Colonic mucosa (tissue), 4 donors: ENCODE results near the gene SPIN1. TPM values are rescaled to one million over a fixed set of nuclear protein-coding genes. Genes with fewer than 3 reads are reported as not detected.

Source experiments
- DNase-seq: peaks from one replicate; pipeline ENCODE4 v3.0.0-alpha.2; 2020
- H3K27ac ChIP-seq: fragments of 200-600 bp; one replicate; pipeline ENCODE4 v1.8.0; 2021
- H3K27me3 ChIP-seq: fragments of 200-600 bp; one replicate; pipeline ENCODE4 v1.8.0; 2021
- H3K36me3 ChIP-seq: fragments of 200-600 bp; one replicate; pipeline ENCODE4 v1.8.0; 2021
- H3K4me1 ChIP-seq: fragments of 200-600 bp; one replicate; pipeline ENCODE4 v1.8.0; 2021; ENCODE audit warnings: mild to moderate bottlenecking
- H3K4me3 ChIP-seq: fragments of 200-600 bp; one replicate; pipeline ENCODE4 v1.8.0; 2021
- H3K9ac ChIP-seq, 2 donors: one replicate each; pipeline ENCODE4 v1.7.0; 2013; ENCODE audit warnings: control low read depth in 2 of 2, low read depth in 2 of 2, low read length in 2 of 2
- H3K9me3 ChIP-seq: fragments of 200-600 bp; one replicate; pipeline ENCODE4 v1.8.0; 2021
- CTCF ChIP-seq: fragments of 200-600 bp; IDR thresholded peaks from one replicate; pipeline ENCODE4 v1.8.0; 2022; ENCODE audit warnings: antibody characterized with exemption, mild to moderate bottlenecking
- intact Hi-C: fragments of 100-400 bp; cut with DNase I; formaldehyde crosslinking; loops from one replicate; pipeline ENCODE4 v1.14.1; 2022
- total RNA-seq, 2 donors: library from RNA; stranded (reverse); fragmentation: NEBNext Ultra II Directional in 1 of 2; extraction: Animal tissue kit (Norgen Biotek cat#: 25700) in 1 of 2; gene quantifications; one replicate each; pipeline ENCODE4 v1.2.1, GENCODE V29; 2021
- donor health status: healthy.
- donor health status: DM: no; HTN: no; CAD: no.
- donor health status: DM: no; HTN: no; CAD: no.

SPIN1 gene
- total RNA-seq, 2 donors from 2014 or later = 51.4 to 68.0 TPM

GRCh38 chr9:88358723-88359122, 29.5 kb upstream of the SPIN1 start:
- Histone ChIP-seq H3K4me3 (no peak overlapping the region), H3K36me3 (no peaks in the 10 kb centered on the region), H3K4me1 (no peaks in the 10 kb centered on the region), H3K27me3 (no peaks in the 10 kb centered on the region), H3K9me3 (no peaks in the 10 kb centered on the region), H3K9ac (no peak overlapping the region), H3K27ac (no peak overlapping the region)
- no peak for DNase-seq
- TF ChIP-seq CTCF = no peak
- intact Hi-C loops = no loop called here

- no peak overlapping the region for H3K27ac ChIP-seq
- H3K4me1 ChIP-seq = no peaks in the 10 kb centered on the region
- H3K4me3 ChIP-seq = no peak overlapping the region
- no peak for DNase-seq
- H3K36me3 ChIP-seq = no peaks in the 10 kb centered on the region
- H3K9ac ChIP-seq = no peak overlapping the region
- TF ChIP-seq CTCF = no peak
- no peaks in the 10 kb centered on the region for H3K27me3 ChIP-seq
- intact Hi-C loops = no loop called here
- H3K9me3 ChIP-seq = no peaks in the 10 kb centered on the region
Observed at GRCh38 chr9:88359974-88360373, 28.3 kb upstream of the SPIN1 start.

GRCh38 chr9:88362681-88363080, 25.6 kb upstream of the SPIN1 start:
- Histone ChIP-seq H3K4me3 (no peak overlapping the region), H3K4me1 (no peaks in the 10 kb centered on the region), H3K27ac (no peak overlapping the region), H3K27me3 (no peaks in the 10 kb centered on the region), H3K9ac (no peak overlapping the region), H3K9me3 (no peaks in the 10 kb centered on the region), H3K36me3 (no peaks in the 10 kb centered on the region)
- no peak for TF ChIP-seq CTCF
- DNase-seq = no peak
- intact Hi-C loops = no loop called here

GRCh38 chr9:88363661-88364060, 24.6 kb upstream of the SPIN1 start:
- H3K27me3 ChIP-seq = no peaks in the 10 kb centered on the region
- no peaks in the 10 kb centered on the region for H3K36me3 ChIP-seq
- H3K9me3 ChIP-seq = no peaks in the 10 kb centered on the region
- no peak overlapping the region for H3K27ac ChIP-seq
- no peak overlapping the region for H3K4me3 ChIP-seq
- DNase-seq = no peak
- intact Hi-C loops = no loop called here
- H3K9ac ChIP-seq = no peak overlapping the region
- H3K4me1 ChIP-seq = no peaks in the 10 kb centered on the region
- TF ChIP-seq CTCF = no peak

GRCh38 chr9:88364706-88365105, 23.5 kb upstream of the SPIN1 start:
- no peaks in the 10 kb centered on the region for H3K27me3 ChIP-seq
- no peak overlapping the region for H3K9ac ChIP-seq
- H3K9me3 ChIP-seq = no peaks in the 10 kb centered on the region
- H3K36me3 ChIP-seq = no peaks in the 10 kb centered on the region
- intact Hi-C loops = no loop called here
- no peaks in the 10 kb centered on the region for H3K4me1 ChIP-seq
- no peak overlapping the region for H3K27ac ChIP-seq
- DNase-seq = no peak
- TF ChIP-seq CTCF = no peak
- H3K4me3 ChIP-seq = no peak overlapping the region

- no peak overlapping the region for H3K9ac ChIP-seq
- H3K36me3 ChIP-seq = no peaks in the 10 kb centered on the region
- intact Hi-C loops = no loop called here
- H3K4me1 ChIP-seq = no peaks in the 10 kb centered on the region
- H3K4me3 ChIP-seq = no peak overlapping the region
- TF ChIP-seq CTCF = no peak
- no peak for DNase-seq
- H3K27ac ChIP-seq = no peak overlapping the region
- H3K9me3 ChIP-seq = no peaks in the 10 kb centered on the region
- H3K27me3 ChIP-seq = no peaks in the 10 kb centered on the region
Observed at GRCh38 chr9:88370346-88370745, 17.9 kb upstream of the SPIN1 start.
